ENCODE measurements around the gene P2RX7. TPM values are rescaled to one million over a fixed set of nuclear protein-coding genes. Genes with fewer than 3 reads are reported as not detected.
A peak's percentile ranks its signal among the peaks of the same experiment; 100 is the strongest.

The P2RX7 gene
- total and polyA plus RNA-seq, 8 donors = 0.77 to 8.8 (median 1.4) TPM

GRCh38 chr12:121114019-121114639 lies 18.5 kb upstream of the P2RX7 start:
- 40 to 58% methylated on average over 6 of the region's 6 CpGs for WGBS, 2 donors
- H3K36me3 ChIP-seq = no peaks in the 10 kb centered on the region
- no peaks in the 10 kb centered on the region for H3K9me3 ChIP-seq
- DNase-seq (no peak), ATAC-seq (no peak), FAIRE-seq (no peak)
- peaks cover 0 to 5% (median 0%) of the 10 kb centered on the region in 3 donors for H3K4me1 ChIP-seq
- no peaks in the 10 kb centered on the region for H3K27me3 ChIP-seq
- H3K27ac ChIP-seq = no peak overlapping the region
- no peak for TF ChIP-seq CTCF (IDR thresholded peaks at IDR 0.05)
- H3K4me3 ChIP-seq = no peak overlapping the region
- intact Hi-C loops (cut with DNase I) = loop anchor here in 1 of 3 donors (10.0 kb wide), 1 partner anchor 111 kb away; no protein-coding TSS in a partner anchor

GRCh38 chr12:121114806-121115205 lies 17.9 kb upstream of the P2RX7 start:
- no peaks in the 10 kb centered on the region for H3K27me3 ChIP-seq
- intact Hi-C loops (cut with DNase I) = loop anchor here in 1 of 3 donors (10.0 kb wide), 1 partner anchor 110 kb away; no protein-coding TSS in a partner anchor
- no peak overlapping the region for H3K4me3 ChIP-seq
- FAIRE-seq (no peak), ATAC-seq (no peak), DNase-seq (no peak)
- WGBS, 2 donors = 62 to 66% methylated on average over 2 of the region's 2 CpGs
- no peak overlapping the region for H3K27ac ChIP-seq
- no peaks in the 10 kb centered on the region for H3K36me3 ChIP-seq
- TF ChIP-seq CTCF (IDR thresholded peaks at IDR 0.05) = no peak
- no peaks in the 10 kb centered on the region for H3K9me3 ChIP-seq
- peaks cover 0 to 5% (median 0%) of the 10 kb centered on the region in 3 donors for H3K4me1 ChIP-seq

GRCh38 chr12:121115530-121115929 lies 17.1 kb upstream of the P2RX7 start:
- Histone ChIP-seq H3K4me1 (peaks cover 0 to 5% (median 0%) of the 10 kb centered on the region in 3 donors), H3K27me3 (no peaks in the 10 kb centered on the region), H3K27ac (no peak overlapping the region), H3K4me3 (no peak overlapping the region), H3K9me3 (no peaks in the 10 kb centered on the region), H3K36me3 (no peaks in the 10 kb centered on the region)
- no peak for TF ChIP-seq CTCF (IDR thresholded peaks at IDR 0.05)
- 87 to 92% methylated on average over 4 of the region's 4 CpGs for WGBS, 2 donors
- ATAC-seq = no peak
- no peak for FAIRE-seq
- no peak for DNase-seq
- intact Hi-C loops (cut with DNase I) = loop anchor here in 1 of 3 donors (10.0 kb wide), 1 partner anchor 109 kb away; no protein-coding TSS in a partner anchor

GRCh38 chr12:121116318-121117225 lies 16.1 kb upstream of the P2RX7 start:
- no peak for TF ChIP-seq CTCF (IDR thresholded peaks at IDR 0.05)
- WGBS, 2 donors = 35% methylated on average over 4 of the region's 4 CpGs
- FAIRE-seq = no peak

More at GRCh38 chr12:121116318-121117225, 16.1 kb upstream of the P2RX7 start:
- Histone ChIP-seq H3K4me1 (peaks cover 0 to 5% (median 0%) of the 10 kb centered on the region in 3 donors), H3K4me3 (no peak overlapping the region), H3K9me3 (no peaks in the 10 kb centered on the region), H3K27me3 (no peaks in the 10 kb centered on the region), H3K36me3 (no peaks in the 10 kb centered on the region), H3K27ac (peak overlapping the region in 1 of 4 donors; percentile 36)
- intact Hi-C loops (cut with DNase I) = loop anchor here in 1 of 3 donors (10.0 kb wide), 1 partner anchor 108 kb away; no protein-coding TSS in a partner anchor
- ATAC-seq = peak; percentile 66 to 86 (median 78)
- DNase-seq = no peak

All from pancreas (tissue), 10 donors.